K562 (cell line): ENCODE results near the gene CKAP2.
"Not testable (repeated sequence)": the region's sequence is repeated elsewhere in the genome, so short reads cannot be mapped to it uniquely, and the experiment has no call there.

Experiments
- BACH1 ChIP-seq: fragments of 200-800 bp; sonication (Bioruptor generic); IDR thresholded peaks from 2 replicates; pipeline ENCODE4 v1.6.1; 2016; ENCODE audit warnings: missing genetic modification characterization, missing compliant biosample characterization
- CTCF ChIP-seq, 3 experiments: IDR thresholded peaks in 2 of 3; conservative IDR thresholded peaks in 1 of 3; 2 replicates each; pipeline ENCODE4 v1.5.1; 2011 to 2012; ENCODE audit warnings: low read length in 3 of 3, mild to moderate bottlenecking in 3 of 3, control low read depth in 2 of 3, improper control_type of control experiment in 1 of 3, inconsistent platforms in 1 of 3, low read depth in 1 of 3, mixed read lengths in 1 of 3, moderate library complexity in 1 of 3; ENCODE audit not compliant: insufficient read depth in 2 of 3
- MEIS2 ChIP-seq: fragments of 450-650 bp; IDR thresholded peaks from 2 replicates; pipeline ENCODE4 v1.6.1; 2014; ENCODE audit warnings: mild to moderate bottlenecking; ENCODE audit not compliant: partially characterized antibody
- STAT6 ChIP-seq: sonication (generic); formaldehyde crosslinking; IDR thresholded peaks from 2 replicates; pipeline ENCODE4 v1.8.1; 2023; ENCODE audit warnings: mild to moderate bottlenecking, missing genetic modification reagents
- USF1 ChIP-seq: sonication (generic); formaldehyde crosslinking; IDR thresholded peaks from 2 replicates; pipeline ENCODE4 v1.9.0; 2022; ENCODE audit warnings: mild to moderate bottlenecking, missing genetic modification reagents
- ZC3H4 ChIP-seq: sonication (generic); formaldehyde crosslinking; IDR thresholded peaks from 2 replicates; pipeline ENCODE4 v1.9.0; 2021; ENCODE audit warnings: missing genetic modification reagents, borderline replicate concordance

GRCh38 chr13:52497979-52498378 lies 42.7 kb downstream of the CKAP2 start:
- TF ChIP-seq MEIS2; USF1 (CRISPR knock-in tag); CTCF (IDR thresholded peaks at IDR 0.05 in 2 of 3, conservative IDR thresholded peaks at IDR 0.05 in 1 of 3; ENCODE audit: insufficient read depth in 2 of 3, low read depth in 1 of 3, low read length in 3 of 3); STAT6; BACH1 (tag); ZC3H4: not testable (repeated sequence)
